Measurements from ENCODE around the gene SINHCAF.

SINHCAF gene

DNA sequence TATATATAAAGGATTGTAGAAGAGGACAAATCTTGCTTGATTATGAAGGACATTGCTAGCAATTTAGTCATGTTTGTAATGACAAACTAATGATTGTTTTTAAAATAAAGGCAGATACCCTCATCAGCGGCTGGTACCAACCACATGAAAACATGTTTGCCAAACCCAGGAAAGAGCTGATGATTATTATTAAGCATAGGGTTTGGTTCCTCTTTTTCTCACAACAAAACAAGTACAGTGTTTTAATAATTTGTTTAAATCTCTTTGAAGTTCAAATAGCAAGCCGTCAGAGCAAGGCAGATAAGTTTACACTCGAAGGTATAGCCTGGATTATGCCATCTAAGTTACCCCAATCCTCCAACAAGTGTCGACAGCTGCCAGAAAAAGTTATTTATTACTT, 5.3 kb upstream of the SINHCAF start:
- no peak for DNase-seq

DNA sequence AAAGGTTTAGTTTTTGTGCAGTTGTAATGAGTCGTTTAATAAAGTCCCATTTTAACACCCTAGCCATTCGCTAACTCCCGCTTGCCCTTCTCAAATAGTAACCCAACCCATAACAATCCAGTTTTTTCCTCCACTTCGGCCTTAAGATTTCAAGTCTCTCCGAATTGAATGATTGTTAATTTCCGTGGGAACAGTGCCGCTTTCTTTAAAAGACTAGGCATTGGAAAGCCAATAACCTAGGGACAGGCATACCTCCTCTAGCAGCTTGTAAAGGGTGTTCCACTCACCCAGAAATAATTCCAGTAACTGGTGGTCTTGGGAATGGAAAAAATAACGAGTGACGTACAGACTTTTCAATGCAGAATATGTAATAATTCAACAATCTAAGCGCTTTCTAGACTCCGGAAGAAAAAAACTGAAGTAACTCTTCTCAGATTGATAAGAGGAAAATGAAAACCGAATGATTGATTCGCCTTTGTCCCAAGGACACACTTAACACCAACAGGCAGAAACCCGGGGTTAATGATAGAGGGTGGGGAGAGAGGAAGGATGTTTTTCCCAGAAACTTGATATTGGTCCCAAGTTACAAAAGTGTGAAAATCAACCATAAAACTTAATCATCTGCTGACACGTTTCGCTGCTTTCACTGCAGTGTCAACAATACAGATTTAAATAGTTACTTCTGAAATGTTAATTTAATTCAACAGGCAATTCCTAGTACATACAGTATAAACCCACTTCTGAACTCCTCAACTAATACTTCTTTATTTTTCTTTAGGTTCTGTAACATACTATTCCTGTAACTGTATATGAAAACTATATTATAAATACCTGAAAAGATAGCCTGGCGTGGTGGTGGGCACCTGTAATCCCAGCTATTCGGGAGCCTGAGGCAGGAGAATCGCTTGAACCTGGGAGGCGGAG, 1.0 kb upstream of the SINHCAF start:
- no peak for DNase-seq

DNA sequence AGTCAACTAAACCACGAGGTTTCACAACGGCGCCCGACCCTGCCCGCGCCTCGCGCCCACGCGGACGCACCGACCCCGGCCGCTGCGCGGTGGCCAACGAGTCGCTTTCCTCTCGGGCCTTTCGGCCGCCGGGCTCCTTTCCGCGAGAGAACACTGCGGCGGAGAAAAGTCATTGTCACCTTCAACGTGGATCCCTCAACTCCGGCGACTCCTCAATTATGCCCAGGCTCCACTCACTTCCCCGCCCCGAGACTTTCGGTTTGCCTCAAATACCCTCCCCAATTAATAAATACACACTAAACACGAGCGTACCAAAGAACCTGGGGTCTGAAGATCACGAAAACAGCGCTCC, 450 bp downstream of the SINHCAF start:
- DNase-seq: no peak

DNA sequence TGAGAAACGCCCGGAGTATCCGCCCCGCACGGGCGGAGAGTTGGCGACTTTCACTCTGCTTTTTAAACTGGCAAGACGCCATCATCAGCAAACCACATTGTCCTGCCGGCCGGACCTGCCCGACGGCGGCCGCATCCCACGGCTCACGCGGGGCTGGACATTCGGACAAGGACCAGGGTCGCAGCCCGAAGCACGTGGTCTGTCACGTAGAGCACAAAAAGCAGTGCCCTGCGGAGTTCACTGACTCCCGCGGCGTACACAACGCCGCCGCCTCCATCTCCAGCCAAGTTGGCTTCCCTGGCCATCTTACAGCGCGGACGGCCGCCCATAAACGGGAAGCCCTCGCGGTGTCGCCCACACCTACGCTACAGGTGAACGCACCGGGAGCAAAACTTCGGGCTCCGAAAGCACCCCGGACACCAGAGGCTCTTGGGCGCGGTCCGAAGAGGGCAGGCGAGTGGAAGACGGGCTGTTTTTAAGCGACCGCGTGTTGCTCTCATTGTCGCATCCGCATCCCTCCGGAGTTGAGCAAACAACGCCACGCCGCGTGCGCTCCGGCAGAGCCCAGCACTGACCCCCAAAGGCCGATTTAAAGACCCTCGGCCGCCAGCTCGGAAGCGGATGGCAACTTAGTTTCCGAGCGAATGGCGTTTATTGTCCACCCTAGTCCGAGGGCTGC, 966 bp downstream of the SINHCAF start:
- no peak for DNase-seq

DNA sequence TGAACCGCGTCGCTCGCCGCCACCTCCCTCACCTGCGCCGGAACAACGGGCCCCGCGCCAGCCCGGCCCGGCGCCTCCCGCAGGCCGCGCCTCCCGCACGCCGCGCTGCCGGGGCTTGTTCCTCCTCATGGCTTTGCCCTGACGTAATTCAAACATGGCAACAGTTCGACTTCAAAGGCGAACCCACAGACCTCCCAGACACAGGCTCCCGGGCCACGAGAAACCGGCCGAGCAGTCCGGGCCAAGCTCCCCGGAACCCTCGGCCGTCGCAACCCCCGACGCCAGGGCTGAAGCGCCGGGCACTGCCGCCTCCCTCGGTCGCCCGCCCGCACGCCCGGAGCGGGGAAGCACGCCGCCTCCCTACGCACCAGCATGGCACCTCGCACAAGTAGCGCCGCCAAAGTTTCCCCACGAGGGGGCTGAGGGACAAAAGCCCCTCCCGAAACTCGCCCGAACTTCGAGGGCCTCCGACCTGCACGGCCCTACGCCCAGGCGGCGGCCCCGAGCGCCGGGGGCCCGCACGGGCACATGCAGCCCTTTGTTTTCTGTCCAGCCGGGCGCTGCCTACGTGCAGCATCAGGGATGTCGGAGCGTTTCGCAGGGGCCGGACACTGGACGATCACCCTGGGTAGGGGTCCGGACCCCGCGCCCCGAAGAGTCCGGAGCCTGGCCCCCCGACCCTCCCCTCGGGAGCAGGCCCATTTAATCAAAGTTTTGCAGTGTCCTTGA, 1.7 kb downstream of the SINHCAF start:
- DNase-seq: no peak

DNA sequence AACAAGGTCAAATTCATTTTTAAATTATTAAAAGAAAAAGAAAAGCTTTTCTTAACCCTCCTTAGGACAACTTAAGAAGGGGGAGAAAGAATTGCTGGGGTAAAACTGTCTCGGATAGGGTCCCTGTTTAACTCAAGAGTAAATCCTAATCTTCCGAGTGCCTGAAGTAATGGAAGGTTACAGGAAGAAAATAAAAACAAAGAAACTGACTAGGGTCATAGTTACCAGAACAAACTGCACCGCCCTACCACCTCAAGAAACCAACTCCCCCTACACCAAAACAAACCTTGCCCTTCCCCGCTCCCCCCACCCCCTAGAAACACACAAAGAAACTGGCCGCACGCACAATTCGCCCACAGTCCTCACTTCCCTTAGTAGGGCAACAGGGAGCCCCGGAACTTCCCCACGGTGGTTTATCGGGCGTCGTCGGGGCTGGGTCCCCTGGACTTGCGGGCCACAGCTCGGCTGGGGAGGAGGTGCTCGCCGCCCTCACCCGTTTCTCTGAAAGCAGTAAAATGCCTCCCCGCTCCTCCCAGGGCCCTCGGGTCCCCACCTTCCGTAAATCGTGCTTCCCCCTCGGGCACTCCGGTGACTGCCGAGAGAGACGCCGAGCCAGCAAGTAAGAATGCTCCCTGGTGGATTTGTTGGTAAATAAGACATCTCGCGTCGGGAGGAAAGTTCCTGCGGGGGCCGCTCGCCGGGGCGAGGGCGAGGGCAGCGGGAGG, 2.4 kb downstream of the SINHCAF start:
- no peak for DNase-seq

DNA sequence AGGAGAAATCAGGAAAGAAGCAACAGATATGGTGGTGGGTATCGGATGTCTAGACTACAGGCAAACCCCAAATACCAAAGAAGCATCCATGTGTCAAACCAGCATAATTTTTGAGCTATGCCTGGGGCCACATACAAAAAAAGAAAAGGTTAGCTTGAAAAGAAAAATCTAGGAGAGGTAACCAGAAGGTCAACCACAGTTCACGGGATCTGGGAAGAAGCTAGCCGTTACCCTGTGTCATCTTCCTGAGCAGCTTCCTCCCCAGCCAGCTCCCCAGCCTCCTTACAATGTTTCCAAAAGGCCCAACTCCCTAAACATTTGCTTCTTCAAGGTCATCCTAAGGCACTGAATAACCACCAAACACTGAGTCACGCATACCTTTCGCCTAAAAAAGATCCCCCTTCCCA, 3.1 kb downstream of the SINHCAF start:
- DNase-seq: no peak

DNA sequence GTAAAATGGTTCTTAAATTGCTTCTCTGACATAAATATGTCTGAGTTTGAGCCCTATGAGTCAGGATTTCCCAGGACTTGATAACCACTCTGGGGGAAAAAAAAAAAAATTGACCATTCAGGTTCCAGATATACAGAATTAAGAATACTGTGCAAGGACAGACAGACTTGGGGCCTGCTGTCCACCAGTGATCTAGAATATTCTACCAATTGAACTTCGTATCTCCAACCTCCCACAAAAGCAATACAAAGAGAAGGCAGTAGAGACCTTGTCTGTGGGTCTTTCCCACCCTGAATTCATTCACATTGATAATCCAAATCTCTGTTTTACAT, 4.1 kb downstream of the SINHCAF start:
- DNase-seq: no peak

DNA sequence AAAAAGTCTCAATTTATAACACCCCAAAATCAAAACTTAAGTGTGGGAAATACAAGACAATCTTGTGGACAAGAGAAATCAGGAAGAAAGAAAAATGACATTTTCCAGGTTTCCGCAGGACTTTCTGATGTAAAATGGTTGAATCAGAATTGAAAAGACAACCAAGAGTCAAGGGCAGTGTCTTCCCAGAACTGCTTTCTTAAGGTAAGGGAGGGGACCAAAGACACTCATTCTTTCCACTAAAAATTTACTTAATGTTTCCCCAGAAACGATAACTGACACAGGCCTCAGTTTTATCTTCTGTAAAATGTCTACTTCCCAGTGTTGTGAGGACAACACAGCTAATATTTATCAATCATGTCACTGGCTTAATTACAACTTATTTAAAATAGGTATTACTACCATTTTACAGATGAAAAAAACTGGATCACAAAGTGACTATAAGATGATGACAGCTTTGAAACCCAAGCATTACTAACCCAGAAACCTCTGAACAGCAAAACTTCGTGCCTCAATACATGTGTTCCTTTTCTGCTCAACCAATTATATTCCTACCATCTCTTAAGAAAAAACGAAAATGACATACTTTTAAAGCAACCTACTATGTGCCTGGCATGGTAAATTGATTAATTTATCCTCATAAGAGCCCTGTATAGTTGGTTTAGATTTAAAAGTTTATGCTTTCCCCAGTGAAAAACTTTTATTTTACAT, 4.6 kb downstream of the SINHCAF start:
- no peak for DNase-seq

DNA sequence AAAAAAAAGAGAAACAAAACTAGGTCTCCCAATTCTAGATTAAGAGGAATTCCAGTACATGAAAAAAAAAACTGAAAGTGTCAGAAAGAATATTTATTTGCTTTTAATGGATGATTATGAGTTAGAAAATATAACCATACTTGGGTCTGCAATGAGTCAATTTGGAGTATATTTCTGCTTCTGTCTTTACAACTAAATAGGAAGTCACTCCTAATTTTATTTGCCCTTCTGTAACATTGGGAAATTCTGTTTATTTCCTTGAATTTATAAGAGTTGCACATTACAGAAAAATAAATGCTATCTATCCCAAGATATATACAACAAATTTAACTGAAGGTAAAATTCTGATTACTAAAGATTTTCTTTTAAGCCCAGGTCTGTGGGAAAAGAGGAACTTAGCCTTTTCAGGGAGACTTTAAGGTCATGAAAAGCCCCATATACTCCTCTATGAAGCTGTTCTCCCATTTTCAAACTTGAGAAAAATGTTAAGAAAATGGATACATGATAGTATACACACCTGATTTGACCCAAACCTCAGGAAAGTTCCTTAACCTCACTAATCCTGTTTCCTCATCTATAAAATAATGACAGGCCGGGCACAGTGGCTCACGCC, 7.2 kb downstream of the SINHCAF start:
- DNase-seq: no peak

DNA sequence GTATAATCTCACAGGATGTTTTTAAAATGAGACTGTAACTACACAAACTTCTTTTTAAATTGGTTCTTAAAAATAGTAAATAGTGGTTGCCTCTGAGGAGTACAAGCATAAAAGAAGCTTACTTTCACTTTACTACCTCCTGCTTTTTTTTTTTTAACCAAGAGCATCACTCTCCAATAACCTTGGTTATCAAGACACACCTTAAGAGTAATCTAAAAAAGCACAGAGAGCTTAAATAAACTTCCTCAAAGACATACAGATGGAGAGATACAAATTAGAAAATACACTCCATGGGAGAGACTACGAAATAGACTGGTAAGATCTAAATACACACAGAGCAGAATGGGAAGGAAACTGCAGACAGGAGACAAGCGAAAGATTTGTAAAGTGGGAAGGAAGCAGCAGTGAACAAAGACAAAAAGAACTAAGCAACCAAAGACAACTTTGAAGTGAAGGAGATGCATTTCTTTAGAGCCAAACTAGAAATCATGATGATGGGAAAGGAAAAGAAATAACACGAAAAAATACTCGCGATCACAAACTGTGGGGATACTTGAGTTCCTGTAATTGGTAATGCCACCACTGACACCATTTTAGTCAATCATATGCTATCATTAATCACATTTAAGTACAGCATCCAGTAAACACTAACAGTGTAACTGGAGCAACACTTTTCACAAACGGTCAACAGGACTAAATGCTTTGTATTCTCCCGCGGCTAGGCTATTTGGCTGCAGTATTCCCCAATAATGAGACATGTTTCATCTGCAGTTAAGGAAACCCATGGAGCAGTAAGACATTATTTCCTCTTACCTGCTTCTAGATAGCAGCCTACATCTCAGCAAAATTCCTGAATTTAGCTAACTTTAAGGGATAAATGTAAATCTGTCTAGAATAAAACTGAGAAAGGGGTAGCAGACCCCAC, 8.2 kb downstream of the SINHCAF start:
- no peak for DNase-seq

DNA sequence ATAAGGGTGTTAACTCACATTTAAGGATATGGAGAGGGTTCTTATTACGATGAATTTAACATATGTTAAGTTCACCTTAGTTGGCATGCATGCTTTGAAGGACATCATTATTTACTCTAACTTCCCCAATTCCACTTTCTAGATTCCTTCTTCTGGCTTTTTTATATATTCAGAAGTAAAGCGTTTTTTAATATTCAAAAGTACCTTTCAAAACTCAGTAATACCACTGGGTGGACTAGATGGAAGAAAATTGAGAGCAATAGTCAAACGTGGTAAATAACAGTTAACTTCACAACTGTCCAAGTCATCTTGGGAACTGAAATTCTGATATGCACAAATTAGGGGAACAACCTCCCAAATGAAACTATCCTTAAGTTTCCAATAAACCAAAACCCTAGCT, 9.1 kb downstream of the SINHCAF start:
- no peak for DNase-seq

DNA sequence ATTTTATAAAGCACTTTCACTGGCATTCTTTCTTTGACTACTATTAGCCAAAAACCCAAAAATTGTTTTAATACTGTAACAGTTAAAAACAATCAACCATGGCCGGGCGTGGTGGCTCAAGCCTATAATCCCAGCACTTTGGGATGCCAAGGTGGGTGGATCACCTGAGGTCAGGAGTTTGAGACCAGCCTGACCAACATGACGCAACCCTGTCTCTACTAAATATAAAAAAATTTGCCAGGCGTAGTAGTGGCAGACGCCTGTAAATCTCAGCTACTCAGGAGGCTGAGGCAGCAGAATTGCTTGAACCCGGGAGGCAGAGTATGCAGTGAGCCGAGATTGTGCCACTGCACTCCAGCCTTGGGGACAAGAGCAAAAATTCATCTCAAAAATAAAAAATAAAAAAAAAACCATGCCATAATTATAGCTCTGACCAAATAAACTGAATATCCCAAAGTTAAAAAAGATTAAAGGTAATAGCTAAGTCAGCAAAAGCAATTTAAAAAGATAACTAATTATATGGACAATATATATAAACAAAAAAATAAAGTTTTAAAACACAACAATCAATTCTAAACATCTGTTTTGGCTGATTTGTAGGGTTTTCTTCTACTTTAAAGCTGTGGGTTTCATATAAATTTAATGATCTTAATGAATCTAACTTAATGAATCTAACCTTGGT, 10.0 kb downstream of the SINHCAF start:
- DNase-seq: no peak

DNA sequence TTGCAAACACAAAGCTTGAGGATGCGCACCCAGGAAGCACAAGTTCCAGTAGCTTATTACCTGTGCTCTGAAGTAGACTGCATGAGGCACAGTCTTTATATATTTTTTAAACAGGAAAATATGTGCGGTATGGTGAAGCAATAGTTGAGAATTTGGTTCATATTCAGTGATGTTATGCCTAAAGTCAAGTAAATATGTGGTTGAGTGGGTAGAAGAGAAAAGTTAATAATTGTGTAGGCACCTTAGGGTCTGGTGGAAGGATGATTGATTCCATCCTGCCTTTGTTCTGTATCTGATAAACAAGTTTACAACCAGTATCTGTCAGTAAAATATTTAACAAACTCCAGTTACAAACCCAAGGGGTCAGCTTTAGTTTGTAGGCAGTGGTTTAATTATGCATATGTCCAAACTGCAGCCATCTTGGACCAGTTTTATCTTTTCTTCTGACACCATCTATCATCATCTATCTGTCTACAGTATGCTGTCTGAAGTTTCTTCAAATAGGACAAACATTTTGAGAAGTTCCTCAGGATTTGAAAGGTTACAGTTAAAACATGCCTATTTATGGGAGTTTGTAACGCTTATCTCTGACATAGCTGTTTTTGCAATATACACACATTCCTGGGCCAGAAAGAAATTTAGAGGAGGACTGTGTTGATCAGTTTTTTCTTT, 10.8 kb downstream of the SINHCAF start:
- no peak for DNase-seq

DNA sequence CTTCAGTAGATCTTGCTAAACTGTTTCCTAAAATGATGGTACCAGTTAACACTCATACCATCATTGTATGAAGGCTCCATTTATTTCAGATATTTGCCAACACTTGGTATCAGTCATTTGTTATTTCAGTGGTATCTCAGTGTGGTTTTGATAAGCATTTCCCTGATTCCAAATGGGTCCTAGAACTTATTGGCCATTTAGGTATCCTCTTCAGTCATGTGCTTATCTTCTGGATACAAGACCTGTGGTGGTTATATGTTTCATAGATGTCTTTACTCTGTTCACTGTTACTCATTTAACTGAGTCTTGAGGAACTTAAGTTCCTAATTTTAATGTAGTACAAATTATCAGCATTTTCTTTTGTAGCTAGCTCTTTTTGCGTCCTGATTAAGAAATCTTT, 13.5 kb downstream of the SINHCAF start:
- no peak for DNase-seq

DNA sequence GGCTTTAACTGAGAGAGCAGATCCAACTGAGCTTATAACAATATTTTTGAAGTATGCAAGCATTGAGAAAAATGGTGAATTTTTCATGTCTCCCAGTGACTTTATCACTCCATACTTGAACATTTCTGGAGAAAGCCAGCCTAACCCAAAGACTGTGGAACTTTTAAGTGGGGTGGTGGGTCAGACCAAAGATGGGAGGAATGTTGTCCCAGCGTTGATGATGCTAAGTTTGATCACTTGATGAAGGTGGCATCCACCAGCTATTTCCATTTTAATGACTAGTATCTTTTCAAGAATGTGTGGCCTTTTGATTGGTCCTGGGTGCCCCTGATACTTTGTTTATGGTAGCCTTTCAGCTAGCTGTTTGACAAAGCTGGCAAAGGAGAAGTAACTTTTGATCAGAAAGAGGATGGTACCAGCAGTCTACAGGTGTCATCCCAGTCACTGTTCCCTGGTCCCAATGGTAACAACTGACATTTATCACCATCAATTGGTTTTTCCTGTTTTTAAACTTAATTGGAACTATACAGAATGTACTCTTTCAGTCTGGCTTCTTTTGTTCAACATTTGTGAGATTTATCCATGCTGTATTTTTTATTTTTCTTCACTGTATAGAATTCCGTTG, 14.2 kb downstream of the SINHCAF start:
- DNase-seq: no peak

DNA sequence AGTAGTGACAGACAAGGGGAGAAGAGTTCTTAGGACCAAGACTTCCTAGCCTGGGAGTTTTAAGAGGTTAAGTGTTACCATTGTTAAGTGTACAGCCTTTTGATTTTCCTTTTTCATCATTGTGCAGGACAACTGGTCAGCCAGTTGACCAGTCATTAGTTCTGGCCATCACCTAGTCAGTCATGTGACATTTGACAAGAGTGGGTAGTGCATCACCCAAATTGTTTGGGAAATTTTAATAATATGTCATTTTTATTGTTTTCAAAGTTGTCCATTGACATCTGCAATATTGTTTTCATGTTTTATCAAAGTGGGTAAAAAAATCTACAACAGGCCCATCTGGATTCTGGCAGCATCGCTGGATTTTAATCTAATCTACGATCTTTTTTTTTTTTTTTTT, 15.5 kb downstream of the SINHCAF start:
- DNase-seq: no peak

DNA sequence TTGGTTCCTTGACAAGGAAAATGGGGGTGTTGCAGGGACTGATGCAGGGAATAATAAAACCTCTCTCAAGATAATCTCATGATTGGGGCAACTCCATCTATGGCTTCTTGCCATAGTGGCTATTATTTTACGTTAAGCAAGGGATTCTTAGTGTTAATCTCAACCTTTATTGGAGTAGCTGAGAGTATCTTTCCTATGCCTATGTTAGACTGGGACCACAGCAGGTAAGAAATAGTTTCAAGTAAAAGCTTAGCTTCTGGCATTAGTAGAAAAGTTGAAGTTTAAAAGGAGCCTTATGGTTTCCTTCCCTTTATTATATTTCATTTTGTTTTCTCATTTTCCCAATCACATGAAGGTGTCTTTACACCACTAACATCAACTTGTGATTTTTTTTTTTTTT, 16.7 kb downstream of the SINHCAF start:
- DNase-seq: no peak

DNA sequence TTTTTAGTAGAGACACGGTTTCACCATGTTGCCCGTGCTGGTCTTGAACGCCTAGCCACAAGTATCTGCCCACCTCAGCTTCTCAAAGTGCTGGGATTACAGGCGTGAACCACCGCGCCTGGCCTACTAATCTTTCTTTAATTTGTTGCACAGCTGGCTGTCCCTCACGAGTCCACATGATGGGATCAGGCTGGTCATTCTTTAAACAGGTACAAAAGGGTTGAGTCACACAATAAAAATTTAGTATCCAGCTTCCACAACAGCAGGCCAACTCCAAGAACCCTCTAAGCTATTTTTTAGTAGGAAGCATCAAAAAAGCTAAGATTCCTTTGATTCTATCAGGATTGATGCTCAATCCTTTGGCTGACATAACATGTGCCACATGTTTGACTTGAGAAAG, 17.8 kb downstream of the SINHCAF start:
- no peak for DNase-seq

Data from NCI-H1436 treated with DMSO at 0.1 percent for 48 hours (cell line).